HepG2 (cell line): ENCODE data around the gene ELMOD3. TPM values are rescaled to one million over a fixed set of nuclear protein-coding genes. Genes with fewer than 3 reads are reported as not detected.

Experiments
- E2F2 ChIP-seq: sonication (generic); formaldehyde crosslinking; IDR thresholded peaks from 2 replicates; pipeline ENCODE4 v1.4.0; 2020; ENCODE audit warnings: missing genetic modification reagents, borderline replicate concordance
- E2F5 ChIP-seq: sonication (generic); formaldehyde crosslinking; conservative IDR thresholded peaks from 2 replicates; pipeline ENCODE4 v1.4.0; 2020; ENCODE audit warnings: missing genetic modification reagents
- FOXP1 ChIP-seq, 2 experiments: fragments of 450-650 bp in 1 of 2; IDR thresholded peaks; 2 replicates each; pipeline ENCODE4 v1.6.1; 2017 to 2018; ENCODE audit warnings: antibody characterized with exemption in 1 of 2
- GATA4 ChIP-seq: sonication (generic); IDR thresholded peaks from 2 replicates; pipeline ENCODE4 v1.6.1; 2016; ENCODE audit warnings: antibody characterized with exemption, low read depth, borderline replicate concordance
- JUNB ChIP-seq: sonication (generic); formaldehyde crosslinking; IDR thresholded peaks from 2 replicates; pipeline ENCODE4 v1.8.0; 2022; ENCODE audit warnings: missing genetic modification reagents, mild to moderate bottlenecking, borderline replicate concordance
- MAFG ChIP-seq: sonication (generic); formaldehyde crosslinking; IDR thresholded peaks from 2 replicates; pipeline ENCODE4 v1.5.1; 2020; ENCODE audit warnings: mild to moderate bottlenecking, missing genetic modification reagents
- MBNL3 ChIP-seq: fragments of 250-450 bp; sonication (Bioruptor Pico); conservative IDR thresholded peaks from 2 replicates; pipeline ENCODE4 v1.8.0; 2022; ENCODE audit warnings: mild to moderate bottlenecking, inconsistent platforms
- NR2F6 ChIP-seq, 2 experiments: IDR thresholded peaks; 2 replicates each; pipeline ENCODE4 v1.6.1; 2016; ENCODE audit warnings: antibody characterized with exemption in 1 of 2, mild to moderate bottlenecking in 1 of 2
- RARA ChIP-seq: IDR thresholded peaks from 2 replicates; pipeline ENCODE4 v1.6.1; 2016; ENCODE audit warnings: missing genetic modification reagents, missing compliant biosample characterization
- RCOR2 ChIP-seq: IDR thresholded peaks from 2 replicates; pipeline ENCODE4 v1.6.1; 2016; ENCODE audit warnings: missing biosample characterization, missing genetic modification reagents
- REST ChIP-seq, 2 experiments: IDR thresholded peaks; 2 replicates each; pipeline ENCODE4 v1.6.1; 2011 to 2012; ENCODE audit warnings: low read length in 2 of 2, borderline replicate concordance in 1 of 2, low read depth in 1 of 2, mild to moderate bottlenecking in 1 of 2, moderate library complexity in 1 of 2
- RXRA ChIP-seq: sonication (generic); formaldehyde crosslinking; IDR thresholded peaks from 2 replicates; pipeline ENCODE4 v1.5.1; 2020; ENCODE audit warnings: missing genetic modification reagents
- ZBTB1 ChIP-seq: sonication (generic); formaldehyde crosslinking; IDR thresholded peaks from 2 replicates; pipeline ENCODE4 v1.4.0; 2020; ENCODE audit warnings: missing genetic modification reagents, borderline replicate concordance
- ZBTB7A ChIP-seq: sonication (generic); formaldehyde crosslinking; IDR thresholded peaks from 2 replicates; pipeline ENCODE4 v1.8.0; 2022; ENCODE audit warnings: mild to moderate bottlenecking, missing genetic modification reagents
- ZFP91 ChIP-seq: sonication (generic); formaldehyde crosslinking; IDR thresholded peaks from 2 replicates; pipeline ENCODE4 v1.9.0; 2022; ENCODE audit warnings: missing genetic modification reagents, mild to moderate bottlenecking, borderline replicate concordance
- ZNF136 ChIP-seq: sonication (generic); formaldehyde crosslinking; IDR thresholded peaks from 2 replicates; pipeline ENCODE4 v1.8.1; 2022; ENCODE audit warnings: low read depth, mild to moderate bottlenecking, moderate library complexity, missing genetic modification reagents
- ZNF331 ChIP-seq: sonication (generic); formaldehyde crosslinking; IDR thresholded peaks from 2 replicates; pipeline ENCODE4 v1.4.0; 2020; ENCODE audit warnings: missing genetic modification reagents
- ZNF639 ChIP-seq: conservative IDR thresholded peaks from 2 replicates; pipeline ENCODE4 v1.6.1; 2018; ENCODE audit warnings: missing genetic modification reagents
- ZNF75D ChIP-seq: sonication (generic); formaldehyde crosslinking; IDR thresholded peaks from 2 replicates; pipeline ENCODE4 v1.8.1; 2023; ENCODE audit warnings: missing genetic modification reagents, mild to moderate bottlenecking, borderline replicate concordance
- polyA plus RNA-seq, 8 experiments: library from polyadenylated mRNA; depleted of rRNA in 3 of 8; stranded (reverse) in 7 of 8; unstranded in 1 of 8; fragments of >200 nt; fragmentation: Illumina TruSeq in 4 of 8; extraction: Trizol in 4 of 8; gene quantifications; 2 replicates each; pipeline versions ENCODE4 v1.2.1 to v1.2.3, GENCODE V29; 2011 to 2016; ENCODE audit warnings: low read depth in 4 of 8, missing spikeins in 1 of 8, mixed read lengths in 1 of 8; ENCODE audit not compliant: insufficient read depth in 1 of 8
- total RNA-seq, 5 experiments: library from RNA; depleted of rRNA; stranded (reverse); fragments of >200 nt; fragmentation: Illumina TruSeq; extraction: Trizol; gene quantifications; 2 replicates each; pipeline ENCODE4 v1.2.3, GENCODE V29; 2016; ENCODE audit warnings: low read depth in 1 of 5

The ELMOD3 gene
- total and polyA plus RNA-seq, 2 of the 13 experiments (the other 11 are each of a cell fraction or from before 2014, with no cell fraction given), result 13.3 to 19.5 TPM

GRCh38 chr2:85390941-85391669 lies 36.5 kb downstream of the ELMOD3 start (continued):
- TF ChIP-seq JUNB (CRISPR knock-in tag), result no peak
- no peak for TF ChIP-seq MAFG (CRISPR knock-in tag)
- TF ChIP-seq ZNF136 (CRISPR knock-in tag), result 0 out of 2 replicates have a peak, but pooled peaks have one; percentile 50
- peak; percentile 26; the same call in 1 of the 2 replicates for TF ChIP-seq RXRA (CRISPR knock-in tag)
- TF ChIP-seq ZNF75D, result no peak
- TF ChIP-seq ZNF639 (CRISPR knock-in tag), result no peak
- TF ChIP-seq ZBTB1 (CRISPR knock-in tag), result no peak
- TF ChIP-seq ZNF331 (CRISPR knock-in tag), result 0 out of 2 replicates have a peak, but pooled peaks have one; percentile 44
- TF ChIP-seq RCOR2 (CRISPR knock-in tag), result no peak
- peak; percentile 9; the same call in 1 of the 2 replicates for TF ChIP-seq RARA (CRISPR knock-in tag)
- no peak for TF ChIP-seq REST (IDR thresholded peaks at IDR 0.05; ENCODE audit: borderline replicate concordance in 1 of 2, low read depth in 1 of 2, low read length in 2 of 2)
- no peak for TF ChIP-seq GATA4
- TF ChIP-seq MBNL3 (CRISPR knock-in tag), result no peak
- no peak for TF ChIP-seq E2F2 (CRISPR knock-in tag)
- TF ChIP-seq ZFP91 (CRISPR knock-in tag), result peak; percentile 70; the same call in 1 of the 2 replicates
- TF ChIP-seq ZBTB7A, result no peak
- no peak for TF ChIP-seq E2F5 (CRISPR knock-in tag)
- TF ChIP-seq FOXP1 (IDR thresholded peaks at IDR 0.05), result no peak
- no peak for TF ChIP-seq FOXP1 (CRISPR knock-in tag; IDR thresholded peaks at IDR 0.05)
- TF ChIP-seq NR2F6 (IDR thresholded peaks at IDR 0.05), result no peak
- TF ChIP-seq NR2F6 (CRISPR knock-in tag; IDR thresholded peaks at IDR 0.05), result 0 out of 2 replicates have a peak, but pooled peaks have one; percentile 24
